ENCODE measurements around the gene SARS1.

SARS1 gene

GRCh38 chr1:109263234-109263596 is 49.5 kb downstream of the SARS1 start:
- DNase-seq (ENCODE audit: low read depth) = no peak

DNA sequence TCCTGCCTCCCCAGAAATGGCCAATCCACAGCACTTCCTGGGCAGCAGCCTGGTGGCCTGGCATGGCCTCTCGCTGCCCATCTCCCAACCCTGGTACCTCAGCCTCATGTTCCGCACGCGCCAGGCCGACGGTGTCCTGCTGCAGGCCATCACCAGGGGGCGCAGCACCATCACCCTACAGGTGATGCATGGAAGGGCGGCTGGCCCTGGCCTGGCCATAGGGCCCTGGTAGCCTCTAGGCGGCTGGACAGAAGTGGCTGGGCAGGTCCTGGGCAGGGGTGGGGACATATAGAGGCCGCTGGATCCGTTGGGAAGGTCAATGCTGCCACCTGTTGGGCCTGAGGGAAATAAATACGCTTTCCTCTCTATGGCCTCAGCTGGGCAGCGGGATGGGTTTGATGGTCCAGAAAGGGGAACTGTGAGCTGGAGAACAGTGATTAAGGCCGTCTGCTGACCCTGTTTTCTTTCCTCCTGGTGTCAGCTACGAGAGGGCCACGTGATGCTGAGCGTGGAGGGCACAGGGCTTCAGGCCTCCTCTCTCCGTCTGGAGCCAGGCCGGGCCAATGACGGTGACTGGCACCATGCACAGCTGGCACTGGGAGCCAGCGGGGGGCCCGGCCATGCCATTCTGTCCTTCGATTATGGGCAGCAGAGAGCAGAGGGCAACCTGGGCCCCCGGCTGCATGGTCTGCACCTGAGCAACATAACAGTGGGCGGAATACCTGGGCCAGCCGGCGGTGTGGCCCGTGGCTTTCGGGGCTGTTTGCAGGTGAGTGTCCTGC is 50.1 kb downstream of the SARS1 start:
- DNase-seq (ENCODE audit: low read depth) = peak; percentile 51

- no peak for DNase-seq (ENCODE audit: low read depth)
These were observed 50.6 kb downstream of the SARS1 start for GRCh38 chr1:109264379-109264755.

DNA sequence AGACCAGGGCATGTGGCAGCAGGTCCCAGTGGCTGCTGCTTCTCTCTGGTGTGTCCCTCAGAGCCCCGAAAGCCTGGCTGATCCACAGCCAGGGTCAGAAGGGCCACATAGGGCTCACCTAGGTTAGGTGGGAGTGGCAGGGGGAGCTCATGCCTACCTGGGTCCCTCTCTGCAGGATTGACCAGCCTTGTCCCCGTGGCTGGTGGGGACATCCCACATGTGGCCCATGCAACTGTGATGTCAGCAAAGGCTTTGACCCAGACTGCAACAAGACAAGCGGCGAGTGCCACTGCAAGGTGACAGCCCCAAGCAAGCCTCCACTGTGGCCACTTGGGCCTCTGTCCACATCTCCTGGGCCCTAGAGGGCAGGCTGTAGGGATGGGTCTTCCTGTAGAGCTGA is 51.3 kb downstream of the SARS1 start:
- no peak for DNase-seq (ENCODE audit: low read depth)

GRCh38 chr1:109265741-109266330 is 52.1 kb downstream of the SARS1 start:
- no peak for DNase-seq (ENCODE audit: low read depth)

- no peak for DNase-seq (ENCODE audit: low read depth)
These were observed 53.2 kb downstream of the SARS1 start for GRCh38 chr1:109266965-109267364.

DNA sequence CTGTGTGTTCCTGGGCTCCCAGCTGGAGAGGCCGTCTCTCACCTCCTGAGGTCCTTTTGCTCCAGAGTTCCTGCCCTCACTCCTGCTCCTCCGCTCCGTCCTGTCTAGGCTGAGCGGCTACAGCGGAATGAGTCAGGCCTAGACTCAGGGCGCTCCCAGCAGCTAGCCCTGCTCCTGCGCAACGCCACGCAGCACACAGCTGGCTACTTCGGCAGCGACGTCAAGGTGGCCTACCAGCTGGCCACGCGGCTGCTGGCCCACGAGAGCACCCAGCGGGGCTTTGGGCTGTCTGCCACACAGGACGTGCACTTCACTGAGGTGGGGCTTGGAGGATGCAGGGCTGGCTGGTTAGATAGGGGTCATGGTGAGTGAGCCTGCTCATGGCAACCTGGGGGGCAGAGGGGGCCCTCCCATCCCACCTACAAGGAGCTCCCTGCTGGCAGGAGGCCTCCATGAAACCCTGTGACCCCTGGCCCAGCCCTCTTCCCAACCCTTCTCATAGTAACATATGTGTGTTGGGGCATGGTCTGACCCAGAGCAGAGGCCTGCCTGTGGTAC is 54.1 kb downstream of the SARS1 start:
- no peak for DNase-seq (ENCODE audit: low read depth)

DNA sequence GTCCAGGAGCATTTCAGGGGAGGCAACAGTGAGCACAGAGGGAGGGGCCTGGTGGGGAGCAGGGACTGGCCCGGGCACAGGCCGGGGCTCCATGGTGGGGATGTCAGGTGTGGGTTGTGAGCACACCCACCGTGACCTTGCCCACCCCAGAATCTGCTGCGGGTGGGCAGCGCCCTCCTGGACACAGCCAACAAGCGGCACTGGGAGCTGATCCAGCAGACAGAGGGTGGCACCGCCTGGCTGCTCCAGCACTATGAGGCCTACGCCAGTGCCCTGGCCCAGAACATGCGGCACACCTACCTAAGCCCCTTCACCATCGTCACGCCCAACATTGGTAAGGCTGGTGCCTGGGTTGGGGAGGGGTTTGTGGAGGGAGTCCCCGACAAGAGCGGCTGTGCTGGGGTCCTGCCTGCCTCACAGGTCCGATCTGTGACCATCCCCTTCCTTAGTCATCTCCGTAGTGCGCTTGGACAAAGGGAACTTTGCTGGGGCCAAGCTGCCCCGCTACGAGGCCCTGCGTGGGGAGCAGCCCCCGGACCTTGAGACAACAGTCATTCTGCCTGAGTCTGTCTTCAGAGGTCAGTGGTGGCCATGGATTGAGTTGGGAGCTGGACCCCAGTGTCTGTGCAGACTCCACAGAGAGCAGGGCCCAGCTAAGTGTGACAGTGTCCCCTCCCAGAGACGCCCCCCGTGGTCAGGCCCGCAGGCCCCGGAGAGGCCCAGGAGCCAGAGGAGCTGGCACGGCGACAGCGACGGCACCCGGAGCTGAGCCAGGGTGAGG is 54.9 kb downstream of the SARS1 start:
- DNase-seq (ENCODE audit: low read depth) = no peak

DNA sequence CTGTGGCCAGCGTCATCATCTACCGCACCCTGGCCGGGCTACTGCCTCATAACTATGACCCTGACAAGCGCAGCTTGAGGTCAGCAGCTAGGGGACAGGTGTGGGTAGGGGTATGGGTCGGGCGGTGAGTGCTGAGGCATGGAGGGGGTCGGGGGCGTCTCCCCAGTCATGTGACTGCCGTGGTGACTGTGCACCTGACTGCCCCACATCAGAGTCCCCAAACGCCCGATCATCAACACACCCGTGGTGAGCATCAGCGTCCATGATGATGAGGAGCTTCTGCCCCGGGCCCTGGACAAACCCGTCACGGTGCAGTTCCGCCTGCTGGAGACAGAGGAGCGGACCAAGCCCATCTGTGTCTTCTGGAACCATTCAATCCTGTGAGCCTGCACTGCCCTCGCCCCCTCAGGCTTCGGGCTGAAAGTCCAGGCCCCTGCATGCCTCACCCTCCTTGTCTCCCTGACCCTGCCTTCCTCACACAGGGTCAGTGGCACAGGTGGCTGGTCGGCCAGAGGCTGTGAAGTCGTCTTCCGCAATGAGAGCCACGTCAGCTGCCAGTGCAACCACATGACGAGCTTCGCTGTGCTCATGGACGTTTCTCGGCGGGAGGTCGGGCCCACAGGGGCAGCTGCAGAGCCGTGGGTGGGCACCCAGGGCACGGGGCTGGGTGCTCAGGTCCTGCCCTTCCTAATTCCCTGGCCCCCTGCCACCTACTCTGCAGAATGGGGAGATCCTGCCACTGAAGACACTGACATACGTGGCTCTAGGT is 55.7 kb downstream of the SARS1 start:
- DNase-seq (ENCODE audit: low read depth) = no peak

DNA sequence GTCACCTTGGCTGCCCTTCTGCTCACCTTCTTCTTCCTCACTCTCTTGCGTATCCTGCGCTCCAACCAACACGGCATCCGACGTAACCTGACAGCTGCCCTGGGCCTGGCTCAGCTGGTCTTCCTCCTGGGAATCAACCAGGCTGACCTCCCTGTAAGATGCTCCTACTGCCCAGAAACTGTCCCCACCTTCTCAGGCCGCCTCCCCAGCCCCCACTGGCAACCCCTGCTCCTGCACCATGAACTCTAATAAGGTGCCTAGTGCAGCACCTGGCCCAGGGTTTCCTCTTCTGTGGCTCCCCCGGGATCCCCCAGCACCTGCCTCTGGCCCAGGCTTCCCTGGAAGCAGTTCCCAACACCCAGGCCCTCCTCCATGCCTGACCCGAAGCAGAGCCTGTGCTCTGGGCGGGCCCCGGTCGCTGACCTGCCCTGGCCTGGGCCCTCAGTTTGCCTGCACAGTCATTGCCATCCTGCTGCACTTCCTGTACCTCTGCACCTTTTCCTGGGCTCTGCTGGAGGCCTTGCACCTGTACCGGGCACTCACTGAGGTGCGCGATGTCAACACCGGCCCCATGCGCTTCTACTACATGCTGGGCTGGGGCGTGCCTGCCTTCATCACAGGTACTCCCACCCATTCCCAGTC is 56.4 kb downstream of the SARS1 start:
- DNase-seq (ENCODE audit: low read depth) = no peak

DNA sequence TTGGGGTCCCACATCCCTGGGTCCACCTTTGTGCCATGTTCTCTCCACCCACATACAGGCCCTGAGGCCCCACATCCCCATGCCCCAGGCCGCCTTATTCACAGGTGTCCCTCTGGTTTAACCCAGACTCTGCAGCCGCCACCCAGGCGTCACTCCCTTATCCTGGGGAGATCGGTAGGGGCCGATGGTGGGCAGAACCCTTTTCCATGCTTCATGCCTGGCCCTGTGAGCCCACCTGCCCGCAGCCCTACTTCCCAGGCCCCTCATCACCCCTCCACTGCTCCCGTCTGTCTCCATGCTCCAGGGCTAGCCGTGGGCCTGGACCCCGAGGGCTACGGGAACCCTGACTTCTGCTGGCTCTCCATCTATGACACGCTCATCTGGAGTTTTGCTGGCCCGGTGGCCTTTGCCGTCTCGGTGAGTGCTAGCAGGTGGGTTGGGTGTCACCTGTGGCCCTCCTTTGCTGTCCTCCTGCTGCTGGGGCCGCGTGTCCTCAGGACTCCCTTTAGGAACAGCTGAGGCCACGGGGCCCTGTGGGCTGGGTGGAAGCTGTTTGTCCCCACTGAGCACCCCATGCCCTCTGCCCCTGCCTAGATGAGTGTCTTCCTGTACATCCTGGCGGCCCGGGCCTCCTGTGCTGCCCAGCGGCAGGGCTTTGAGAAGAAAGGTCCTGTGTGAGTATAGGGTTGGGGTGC is 57.1 kb downstream of the SARS1 start:
- no peak for DNase-seq (ENCODE audit: low read depth)

DNA sequence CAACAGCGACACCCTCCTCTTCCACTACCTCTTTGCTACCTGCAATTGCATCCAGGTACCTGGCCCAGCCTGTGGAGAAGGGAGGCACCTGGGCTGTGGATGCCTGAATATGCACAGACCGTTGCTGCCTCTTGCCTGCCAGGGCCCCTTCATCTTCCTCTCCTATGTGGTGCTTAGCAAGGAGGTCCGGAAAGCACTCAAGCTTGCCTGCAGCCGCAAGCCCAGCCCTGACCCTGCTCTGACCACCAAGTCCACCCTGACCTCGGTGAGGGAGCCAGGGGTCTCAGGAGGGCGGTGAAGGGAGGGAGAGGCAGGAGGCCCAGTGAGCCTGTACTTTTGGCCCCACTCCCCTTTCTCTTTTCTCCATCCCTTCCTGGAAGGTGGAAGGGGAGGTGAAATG is 57.7 kb downstream of the SARS1 start:
- DNase-seq (ENCODE audit: low read depth) = no peak

DNA sequence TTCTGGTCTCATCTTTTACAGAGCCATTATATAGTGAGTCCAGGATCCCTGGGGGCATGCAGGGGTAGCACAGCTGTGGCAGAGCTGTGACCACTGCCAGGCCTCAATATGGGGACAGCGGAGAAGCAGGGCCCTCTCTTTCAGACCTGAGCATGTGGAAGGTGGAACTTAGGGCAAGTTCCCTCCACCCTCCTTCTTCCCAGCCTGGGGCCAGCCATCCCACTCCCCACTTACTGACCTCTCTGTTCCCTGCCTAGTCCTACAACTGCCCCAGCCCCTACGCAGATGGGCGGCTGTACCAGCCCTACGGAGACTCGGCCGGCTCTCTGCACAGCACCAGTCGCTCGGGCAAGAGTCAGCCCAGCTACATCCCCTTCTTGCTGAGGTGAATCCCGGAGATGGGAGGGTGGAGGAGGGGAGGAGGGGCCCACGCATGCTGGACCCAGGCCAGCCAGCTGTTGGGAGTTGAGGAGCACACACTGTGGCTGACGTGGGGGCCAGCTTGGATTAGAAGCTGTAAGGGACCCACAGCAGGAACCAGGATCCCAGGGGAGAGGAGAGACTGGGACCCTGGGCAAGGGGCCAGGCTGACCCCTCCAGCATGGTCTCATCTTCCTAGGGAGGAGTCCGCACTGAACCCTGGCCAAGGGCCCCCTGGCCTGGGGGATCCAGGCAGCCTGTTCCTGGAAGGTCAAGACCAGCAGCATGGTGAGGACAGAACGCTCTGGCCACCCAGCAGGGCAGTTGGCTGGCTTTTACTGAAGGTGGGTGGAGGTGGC is 58.5 kb downstream of the SARS1 start:
- DNase-seq (ENCODE audit: low read depth) = no peak

GRCh38 chr1:109272831-109273547 is 59.3 kb downstream of the SARS1 start:
- DNase-seq (ENCODE audit: low read depth) = no peak

GRCh38 chr1:109273570-109274288 is 60.0 kb downstream of the SARS1 start:
- no peak for DNase-seq (ENCODE audit: low read depth)

- no peak for DNase-seq (ENCODE audit: low read depth)
These were observed 61.1 kb downstream of the SARS1 start for GRCh38 chr1:109274533-109275476.

- DNase-seq (ENCODE audit: low read depth) = no peak
These were observed 62.1 kb downstream of the SARS1 start for GRCh38 chr1:109275706-109276345.

Data from HS-27A (cell line).